ENCODE measurements around the gene BIRC6. TPM values are rescaled to one million over a fixed set of nuclear protein-coding genes. Genes with fewer than 3 reads are reported as not detected.

Gene BIRC6
- total and polyA plus RNA-seq, 2 of the 4 experiments (the other 2 are of a cell fraction): 26.5 to 316 TPM

DNA sequence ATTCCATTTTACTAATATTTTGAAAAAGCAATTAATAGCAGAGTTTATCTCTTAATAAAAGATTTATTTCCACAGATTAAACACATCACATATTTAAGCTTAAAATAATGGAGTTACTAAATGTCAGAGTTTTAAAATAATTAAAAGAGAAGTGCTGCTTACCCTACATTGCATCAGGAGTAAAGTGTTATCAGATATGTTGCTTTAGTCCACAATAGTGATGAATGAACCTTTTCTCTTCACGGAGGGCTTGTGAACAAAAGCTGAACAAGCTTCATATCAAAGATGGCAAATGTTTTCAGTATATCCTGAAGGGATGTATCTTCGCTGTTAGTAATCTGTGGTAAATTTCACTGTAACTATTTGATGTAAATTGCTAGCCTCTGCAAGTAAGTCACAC, 201.7 kb downstream of the BIRC6 start:
- H3K9me1 ChIP-seq (ENCODE audit: insufficient read depth, low read length): peaks cover 2% of the 10 kb centered on the region; the same call in 1 of the 2 replicates
- no peak overlapping the region for H4K5ac ChIP-seq (ENCODE audit: low read depth, low read length)
- peaks cover under 1% of the 10 kb centered on the region; the same call in 1 of the 2 replicates for H4K20me1 ChIP-seq (ENCODE audit: insufficient read depth, low read length)
- TF ChIP-seq FOS (IDR thresholded peaks at IDR 0.05; ENCODE audit: low read depth, low read length) (no peak), RCOR1 (IDR thresholded peaks at IDR 0.05; ENCODE audit: insufficient replicate concordance, low read length) (no peak), CEBPB (IDR thresholded peaks at IDR 0.05; ENCODE audit: low read depth, low read length) (no peak), CHD1 (IDR thresholded peaks at IDR 0.05; ENCODE audit: low read depth, low read length) (no peak), POLR2A (IDR thresholded peaks at IDR 0.05; ENCODE audit: low read depth, low read length) (no peak), SMC3 (IDR thresholded peaks at IDR 0.05; ENCODE audit: low read depth, low read length) (no peak), RAD21 (IDR thresholded peaks at IDR 0.05; ENCODE audit: low read length) (no peak), MAZ (IDR thresholded peaks at IDR 0.05; ENCODE audit: borderline replicate concordance, low read depth, low read length) (no peak), BHLHE40 (IDR thresholded peaks at IDR 0.05; ENCODE audit: low read depth, low read length) (no peak), MXI1 (IDR thresholded peaks at IDR 0.05; ENCODE audit: borderline replicate concordance, low read depth, low read length) (no peak), NFE2L2 (IDR thresholded peaks at IDR 0.05; ENCODE audit: low read depth, low read length) (no peak)
- TF ChIP-seq, protein P1, sequence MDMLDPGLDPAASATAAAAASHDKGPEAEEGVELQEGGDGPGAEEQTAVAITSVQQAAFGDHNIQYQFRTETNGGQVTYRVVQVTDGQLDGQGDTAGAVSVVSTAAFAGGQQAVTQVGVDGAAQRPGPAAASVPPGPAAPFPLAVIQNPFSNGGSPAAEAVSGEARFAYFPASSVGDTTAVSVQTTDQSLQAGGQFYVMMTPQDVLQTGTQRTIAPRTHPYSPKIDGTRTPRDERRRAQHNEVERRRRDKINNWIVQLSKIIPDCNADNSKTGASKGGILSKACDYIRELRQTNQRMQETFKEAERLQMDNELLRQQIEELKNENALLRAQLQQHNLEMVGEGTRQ (IDR thresholded peaks at IDR 0.05; ENCODE audit: low read depth, low read length): no peak
- TF ChIP-seq, protein P2, sequence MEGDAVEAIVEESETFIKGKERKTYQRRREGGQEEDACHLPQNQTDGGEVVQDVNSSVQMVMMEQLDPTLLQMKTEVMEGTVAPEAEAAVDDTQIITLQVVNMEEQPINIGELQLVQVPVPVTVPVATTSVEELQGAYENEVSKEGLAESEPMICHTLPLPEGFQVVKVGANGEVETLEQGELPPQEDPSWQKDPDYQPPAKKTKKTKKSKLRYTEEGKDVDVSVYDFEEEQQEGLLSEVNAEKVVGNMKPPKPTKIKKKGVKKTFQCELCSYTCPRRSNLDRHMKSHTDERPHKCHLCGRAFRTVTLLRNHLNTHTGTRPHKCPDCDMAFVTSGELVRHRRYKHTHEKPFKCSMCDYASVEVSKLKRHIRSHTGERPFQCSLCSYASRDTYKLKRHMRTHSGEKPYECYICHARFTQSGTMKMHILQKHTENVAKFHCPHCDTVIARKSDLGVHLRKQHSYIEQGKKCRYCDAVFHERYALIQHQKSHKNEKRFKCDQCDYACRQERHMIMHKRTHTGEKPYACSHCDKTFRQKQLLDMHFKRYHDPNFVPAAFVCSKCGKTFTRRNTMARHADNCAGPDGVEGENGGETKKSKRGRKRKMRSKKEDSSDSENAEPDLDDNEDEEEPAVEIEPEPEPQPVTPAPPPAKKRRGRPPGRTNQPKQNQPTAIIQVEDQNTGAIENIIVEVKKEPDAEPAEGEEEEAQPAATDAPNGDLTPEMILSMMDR (conservative IDR thresholded peaks at IDR 0.05; ENCODE audit: low read depth, low read length): no peak
- TF ChIP-seq, protein P3, sequence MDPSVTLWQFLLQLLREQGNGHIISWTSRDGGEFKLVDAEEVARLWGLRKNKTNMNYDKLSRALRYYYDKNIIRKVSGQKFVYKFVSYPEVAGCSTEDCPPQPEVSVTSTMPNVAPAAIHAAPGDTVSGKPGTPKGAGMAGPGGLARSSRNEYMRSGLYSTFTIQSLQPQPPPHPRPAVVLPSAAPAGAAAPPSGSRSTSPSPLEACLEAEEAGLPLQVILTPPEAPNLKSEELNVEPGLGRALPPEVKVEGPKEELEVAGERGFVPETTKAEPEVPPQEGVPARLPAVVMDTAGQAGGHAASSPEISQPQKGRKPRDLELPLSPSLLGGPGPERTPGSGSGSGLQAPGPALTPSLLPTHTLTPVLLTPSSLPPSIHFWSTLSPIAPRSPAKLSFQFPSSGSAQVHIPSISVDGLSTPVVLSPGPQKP (IDR thresholded peaks at IDR 0.05; ENCODE audit: borderline replicate concordance, low read depth, low read length): no peak
- no peak for DNase-seq
- no peak overlapping the region for H3K27ac ChIP-seq (ENCODE audit: insufficient read depth, low read length)
- no peak overlapping the region for H2AFZ ChIP-seq (replicated peaks; ENCODE audit: low read length, poor library complexity)
- H3K9ac ChIP-seq (ENCODE audit: low read depth, low read length): no peak overlapping the region
- H4K8ac ChIP-seq (ENCODE audit: low read depth in 2 of 2, low read length in 2 of 2): no peak overlapping the region
- ChIA-PET CTCF (interaction anchor here (0.7 kb wide), 1 partner anchor 19 kb away, joined by 3 read pairs; no protein-coding TSS in a partner anchor), POLR2A (ENCODE audit: unreplicated experiment) (no interaction called here)
- in situ Hi-C loops (cut with MboI; ENCODE audit: low sequenced_read_pairs) (no loop called here), dilution Hi-C loops (cut with HindIII; ENCODE audit: low sequenced_read_pairs, unreplicated experiment) (no loop called here), intact Hi-C loops (cut with micrococcal nuclease) (no loop called here)
- peaks cover 0 to 24% of the 10 kb centered on the region in 2 experiments for H3K79me1 ChIP-seq (ENCODE audit: low read depth in 1 of 2, low read length in 2 of 2)
- no peak overlapping the region for H4K91ac ChIP-seq (ENCODE audit: insufficient read depth, low read depth, low read length)
- H3K4me1 ChIP-seq (ENCODE audit: control insufficient read depth, insufficient read depth, low read length): no peaks in the 10 kb centered on the region
- H2AK9ac ChIP-seq (replicated peaks; ENCODE audit: low read depth, low read length, poor library complexity): no peak overlapping the region
- no peaks in the 10 kb centered on the region for H3K9me3 ChIP-seq (ENCODE audit: control insufficient read depth, insufficient read depth, low read length)
- no peak overlapping the region for H3K4ac ChIP-seq (ENCODE audit: low read depth, low read length)
- H3K4me3 ChIP-seq (ENCODE audit: insufficient read depth, low read depth, low read length): no peak overlapping the region
- no peak overlapping the region for H3K4me2 ChIP-seq (ENCODE audit: low read depth, low read length)
- H3K14ac ChIP-seq (replicated peaks; ENCODE audit: low read depth, low read length): no peak overlapping the region
- no peak overlapping the region for H2BK15ac ChIP-seq (ENCODE audit: low read depth, low read length)
- no peak for ATAC-seq (ENCODE audit: low read depth)
- H2BK20ac ChIP-seq (ENCODE audit: low read depth, low read length): no peak overlapping the region
- BruUV-seq (replicated peaks): no TSS peak
- no peaks in the 10 kb centered on the region for H3K27me3 ChIP-seq (ENCODE audit: control insufficient read depth, insufficient read depth, low read length)
- H2BK120ac ChIP-seq (ENCODE audit: low read depth, low read length): no peak overlapping the region
- H2AK5ac ChIP-seq (ENCODE audit: low read depth, low read length): no peak overlapping the region
- peaks cover 13% of the 10 kb centered on the region for H3K36me3 ChIP-seq (ENCODE audit: control insufficient read depth, insufficient read depth, low read length)
- no peak overlapping the region for H3K18ac ChIP-seq (ENCODE audit: low read depth, low read length)
- no peak overlapping the region for H3K56ac ChIP-seq (ENCODE audit: extremely low read depth, insufficient read depth, low read length)
- H3K23ac ChIP-seq (ENCODE audit: low read depth, low read length): no peak overlapping the region
- no CpG with 5 or more reads among the region's 2 CpGs for WGBS, 2 experiments (ENCODE audit: extremely low coverage in 2 of 2, insufficient read length in 1 of 2)
- H2BK5ac ChIP-seq (ENCODE audit: low read depth, low read length, poor library complexity, severe bottlenecking): no peak overlapping the region
